Neural progenitor cell (in vitro differentiated cells): Measurements from ENCODE around the gene TMEM273.

Experiments used
- EZH2 ChIP-seq: fragments of 200-600 bp; sonication (generic); IDR thresholded peaks from 2 replicates; pipeline ENCODE4 v1.6.1; 2017; ENCODE audit warnings: antibody characterized with exemption, mild to moderate bottlenecking, moderate library complexity
- EZH2phosphoT487 ChIP-seq: fragments of 200-600 bp; sonication (generic); IDR thresholded peaks from 2 replicates; pipeline ENCODE4 v1.6.1; 2017; ENCODE audit warnings: antibody characterized with exemption
- TF ChIP-seq, protein P1 (sequence below): fragments of 200-600 bp; sonication (generic); IDR thresholded peaks from 2 replicates; pipeline ENCODE4 v1.5.1; 2017; ENCODE audit warnings: antibody characterized with exemption, mild to moderate bottlenecking

DNA sequence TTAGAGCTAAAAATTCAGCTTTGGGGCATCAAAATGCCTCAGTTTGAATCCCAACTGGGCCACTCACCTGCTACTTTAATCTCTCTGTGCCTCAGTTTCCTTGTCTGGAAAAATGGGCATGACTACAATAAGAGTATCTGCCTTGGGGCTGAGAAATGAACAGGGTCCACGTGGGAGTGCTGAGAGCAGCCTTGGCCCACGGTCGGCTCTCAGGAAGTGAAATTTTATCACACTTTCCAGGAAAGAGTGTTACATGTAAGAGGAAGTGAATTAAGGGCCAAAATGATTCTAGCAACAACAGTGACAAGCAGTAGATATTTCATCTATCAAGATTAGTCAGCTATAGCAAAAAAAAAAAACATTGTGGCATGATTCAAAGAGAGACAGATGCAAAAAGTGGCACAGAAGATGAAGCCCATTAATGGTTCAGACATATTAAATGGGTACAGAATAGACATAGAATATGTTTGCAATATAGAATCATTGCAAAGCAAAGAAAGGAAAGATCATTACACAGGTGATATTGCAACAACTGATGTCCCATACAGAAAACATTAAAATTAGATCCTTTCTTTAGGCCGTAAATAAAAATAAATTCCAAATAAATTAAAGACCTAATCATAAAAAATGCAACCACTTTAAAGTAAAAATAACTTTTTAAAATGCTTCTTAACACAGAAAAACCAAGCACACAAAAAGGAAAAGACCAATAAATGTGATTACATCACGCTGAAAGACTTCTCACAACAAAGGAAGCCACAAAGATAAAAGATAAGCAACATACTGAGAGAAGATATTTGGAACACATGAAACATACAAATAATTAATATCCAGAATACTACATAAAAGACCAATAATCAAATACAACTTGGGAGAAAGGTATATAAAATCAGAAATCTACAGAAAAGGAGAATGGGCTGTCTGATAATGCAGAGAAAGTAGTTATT lies 4.3 kb downstream of the TMEM273 start:
- TF ChIP-seq, protein P1, sequence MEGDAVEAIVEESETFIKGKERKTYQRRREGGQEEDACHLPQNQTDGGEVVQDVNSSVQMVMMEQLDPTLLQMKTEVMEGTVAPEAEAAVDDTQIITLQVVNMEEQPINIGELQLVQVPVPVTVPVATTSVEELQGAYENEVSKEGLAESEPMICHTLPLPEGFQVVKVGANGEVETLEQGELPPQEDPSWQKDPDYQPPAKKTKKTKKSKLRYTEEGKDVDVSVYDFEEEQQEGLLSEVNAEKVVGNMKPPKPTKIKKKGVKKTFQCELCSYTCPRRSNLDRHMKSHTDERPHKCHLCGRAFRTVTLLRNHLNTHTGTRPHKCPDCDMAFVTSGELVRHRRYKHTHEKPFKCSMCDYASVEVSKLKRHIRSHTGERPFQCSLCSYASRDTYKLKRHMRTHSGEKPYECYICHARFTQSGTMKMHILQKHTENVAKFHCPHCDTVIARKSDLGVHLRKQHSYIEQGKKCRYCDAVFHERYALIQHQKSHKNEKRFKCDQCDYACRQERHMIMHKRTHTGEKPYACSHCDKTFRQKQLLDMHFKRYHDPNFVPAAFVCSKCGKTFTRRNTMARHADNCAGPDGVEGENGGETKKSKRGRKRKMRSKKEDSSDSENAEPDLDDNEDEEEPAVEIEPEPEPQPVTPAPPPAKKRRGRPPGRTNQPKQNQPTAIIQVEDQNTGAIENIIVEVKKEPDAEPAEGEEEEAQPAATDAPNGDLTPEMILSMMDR: no peak
- TF ChIP-seq EZH2phosphoT487: no peak
- TF ChIP-seq EZH2: no peak
